ENCODE data around the gene CCPG1.
A peak's percentile ranks its signal among the peaks of the same experiment; 100 is the strongest.

The CCPG1 gene

GRCh38 chr15:55408012-55408928 is at the start of gene CCPG1, which contains the start of gene PIERCE2 (continued):
- TF ChIP-seq ZNF148 (tag by site-specific recombination; IDR thresholded peaks at IDR 0.05; ENCODE audit: borderline replicate concordance) (no peak), PRDM2 (tag by site-specific recombination; IDR thresholded peaks at IDR 0.05; ENCODE audit: borderline replicate concordance) (no peak), ZNF747 (tag by site-specific recombination; IDR thresholded peaks at IDR 0.05) (no peak), ZNF777 (tag by site-specific recombination; IDR thresholded peaks at IDR 0.05; ENCODE audit: borderline replicate concordance) (no peak), ZNF214 (tag by site-specific recombination; IDR thresholded peaks at IDR 0.05; ENCODE audit: borderline replicate concordance) (no peak), PRDM1 (tag by site-specific recombination; IDR thresholded peaks at IDR 0.05) (peak; percentile 30; the same call in 1 of the 2 replicates), ZNF114 (tag by site-specific recombination; IDR thresholded peaks at IDR 0.05) (no peak), PBX3 (CRISPR knock-in tag; IDR thresholded peaks at IDR 0.05) (peak; percentile 21; the same call in 1 of the 2 replicates), ZBTB48 (tag by site-specific recombination; IDR thresholded peaks at IDR 0.05) (no peak), ZBTB11 (tag by site-specific recombination; conservative IDR thresholded peaks at IDR 0.05; ENCODE audit: low read depth) (peak; percentile 77), REPIN1 (tag by site-specific recombination; IDR thresholded peaks at IDR 0.05; ENCODE audit: low read depth) (no peak), ZXDB (tag by site-specific recombination; IDR thresholded peaks at IDR 0.05) (0 out of 2 replicates have a peak, but pooled peaks have one; percentile 37), ZNF121 (tag by site-specific recombination; IDR thresholded peaks at IDR 0.05) (no peak), ZNF518A (tag by site-specific recombination; conservative IDR thresholded peaks at IDR 0.05; ENCODE audit: low read depth) (no peak), ZNF146 (tag by site-specific recombination; IDR thresholded peaks at IDR 0.05) (no peak), ZNF248 (tag by site-specific recombination; IDR thresholded peaks at IDR 0.05) (no peak), MEIS1 (CRISPR knock-in tag; IDR thresholded peaks at IDR 0.05; ENCODE audit: borderline replicate concordance) (no peak)
- TF ChIP-seq, protein P1, sequence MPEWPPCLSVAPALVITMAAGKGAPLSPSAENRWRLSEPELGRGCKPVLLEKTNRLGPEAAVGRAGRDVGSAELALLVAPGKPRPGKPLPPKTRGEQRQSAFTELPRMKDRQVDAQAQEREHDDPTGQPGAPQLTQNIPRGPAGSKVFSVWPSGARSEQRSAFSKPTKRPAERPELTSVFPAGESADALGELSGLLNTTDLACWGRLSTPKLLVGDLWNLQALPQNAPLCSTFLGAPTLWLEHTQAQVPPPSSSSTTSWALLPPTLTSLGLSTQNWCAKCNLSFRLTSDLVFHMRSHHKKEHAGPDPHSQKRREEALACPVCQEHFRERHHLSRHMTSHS (tag by site-specific recombination; IDR thresholded peaks at IDR 0.05), result no peak
